ENCODE data around the gene PHACTR3.

Gene PHACTR3

DNA sequence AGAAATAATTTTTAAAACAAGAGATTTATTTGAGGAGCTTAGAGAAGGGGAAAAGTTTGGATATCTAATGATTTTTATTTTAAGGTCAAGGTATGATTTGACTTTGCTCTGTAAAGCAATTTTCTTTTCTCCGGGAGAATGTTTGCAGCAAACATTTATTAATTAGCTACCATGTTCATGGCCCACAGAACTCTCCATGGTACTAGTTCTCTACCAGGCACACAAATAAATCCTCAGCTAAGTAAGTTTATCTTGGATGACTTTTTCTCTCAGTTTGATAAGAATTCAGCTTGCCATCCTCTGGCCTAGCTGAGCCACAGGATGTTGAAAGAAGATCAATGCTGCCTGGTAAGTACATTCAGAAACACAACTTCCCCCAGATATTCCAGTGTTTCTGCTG, 94.3 kb downstream of the PHACTR3 start:
- DNase-seq (ENCODE audit: low spot score): no peak

- DNase-seq (ENCODE audit: low spot score): no peak
These were observed 96.9 kb downstream of the PHACTR3 start for GRCh38 chr20:59701236-59701635.

DNA sequence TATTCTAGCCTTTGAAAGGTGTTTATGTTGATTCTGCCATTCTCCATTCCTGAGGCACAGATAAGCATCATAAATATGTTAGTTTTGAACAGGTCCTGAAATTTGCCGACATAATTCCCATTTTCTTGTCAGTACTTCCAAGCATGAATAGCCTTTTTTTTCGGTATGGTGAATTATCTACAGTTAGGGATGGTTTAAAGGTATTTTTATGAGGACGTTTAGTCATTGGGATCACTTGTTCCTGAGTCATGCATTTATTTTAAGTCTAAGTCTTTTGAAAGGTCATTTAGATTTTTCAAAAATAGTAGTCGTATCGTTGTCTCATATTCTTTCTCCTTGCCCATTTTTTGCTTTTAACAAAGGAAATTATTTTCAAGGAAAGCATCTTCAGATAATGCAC, 98.7 kb downstream of the PHACTR3 start:
- DNase-seq (ENCODE audit: low spot score): no peak

DNA sequence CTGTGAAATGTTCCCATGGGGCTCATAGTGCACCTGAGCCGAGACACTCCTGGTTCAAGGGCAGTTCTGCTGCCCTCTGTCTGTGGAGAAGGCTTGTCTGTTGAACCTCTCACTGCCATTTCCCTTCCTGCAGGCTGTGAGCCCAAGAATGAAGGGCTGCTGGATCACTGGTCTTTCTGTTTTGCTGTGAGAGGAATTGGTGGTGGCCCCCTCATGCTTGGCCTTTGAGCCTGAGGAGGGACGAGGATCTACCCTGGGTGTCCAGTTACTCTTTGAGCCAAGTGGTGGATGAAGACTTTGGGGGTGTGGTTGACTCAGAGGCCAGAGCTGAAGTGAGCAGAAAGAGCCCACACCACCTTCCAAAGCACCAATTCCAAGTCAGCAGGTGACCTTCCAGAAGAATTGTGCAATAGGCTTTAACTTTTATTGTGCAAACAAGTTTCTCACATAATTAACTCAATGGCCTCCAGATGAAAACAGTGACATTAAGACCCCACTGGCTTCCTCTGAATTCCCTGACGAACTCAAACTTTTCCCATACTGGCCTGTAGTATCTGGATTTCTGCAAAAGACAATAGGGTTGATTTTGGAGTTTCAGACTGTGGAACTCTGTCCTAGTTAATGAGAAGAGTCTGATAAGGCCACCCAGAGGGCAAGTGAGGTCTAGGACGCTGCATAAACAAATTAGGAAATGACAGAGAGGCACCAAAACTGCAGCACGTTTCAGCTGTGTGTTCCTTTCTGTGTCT, 101.5 kb downstream of the PHACTR3 start:
- peak; percentile 3 for DNase-seq (ENCODE audit: low spot score)

DNA sequence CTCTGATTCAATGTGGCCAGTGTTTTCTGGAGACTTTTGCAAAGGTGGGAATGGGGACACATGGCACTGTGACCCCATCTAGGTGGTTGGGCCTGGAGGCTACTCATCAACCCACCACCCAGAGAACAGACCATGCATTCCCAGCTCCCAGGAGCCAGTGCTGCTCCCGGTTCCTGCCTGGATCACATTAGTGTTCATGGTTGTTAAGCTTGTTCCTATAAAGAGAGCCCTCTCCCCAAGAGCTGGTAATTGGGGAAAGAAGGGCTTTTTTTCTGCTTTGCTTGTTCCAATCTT, 102.0 kb downstream of the PHACTR3 start:
- DNase-seq (ENCODE audit: low spot score): no peak

DNA sequence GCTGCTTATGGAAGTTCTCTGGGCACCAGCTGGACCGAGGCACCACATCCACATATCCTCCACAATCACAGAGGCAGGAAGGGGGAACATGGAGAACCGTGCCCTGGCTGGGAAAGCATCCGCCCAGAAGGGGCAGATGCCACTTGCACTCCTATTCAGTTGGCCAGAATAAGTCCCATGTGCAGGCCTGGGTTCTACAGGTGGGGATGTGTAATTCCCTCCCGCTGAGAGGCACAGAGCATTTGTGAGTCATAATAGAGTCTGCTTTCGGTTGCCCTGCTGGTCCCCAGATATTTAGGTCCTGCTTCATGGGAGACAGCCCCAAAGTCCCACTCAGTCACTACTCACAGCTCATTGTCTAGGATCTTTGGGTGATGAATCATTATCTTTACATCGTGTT, 104.0 kb downstream of the PHACTR3 start:
- no peak for DNase-seq (ENCODE audit: low spot score)

DNA sequence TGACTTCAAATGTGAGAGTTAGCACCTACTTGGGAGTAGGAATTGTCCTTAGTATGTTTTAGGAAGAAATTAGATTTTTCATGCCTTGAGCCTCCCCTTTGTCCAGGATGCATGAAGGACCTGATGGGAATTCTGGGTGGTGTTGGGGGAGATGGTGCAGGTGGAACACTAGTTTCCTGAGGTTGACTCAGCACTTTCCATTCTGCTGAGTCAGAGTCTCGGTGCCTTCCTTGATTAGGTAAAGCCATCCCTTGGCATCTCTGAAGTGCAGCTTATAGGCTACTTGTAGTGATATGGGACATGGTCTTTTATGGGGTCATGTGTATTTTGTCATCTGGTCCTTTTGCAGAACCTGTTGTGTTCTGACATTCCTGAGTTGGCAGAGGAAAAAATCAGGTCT, 105.3 kb downstream of the PHACTR3 start:
- DNase-seq (ENCODE audit: low spot score): no peak

- DNase-seq (ENCODE audit: low spot score): no peak
These were observed 113.7 kb downstream of the PHACTR3 start for GRCh38 chr20:59718071-59718470.

GRCh38 chr20:59718751-59719150, 114.4 kb downstream of the PHACTR3 start:
- DNase-seq (ENCODE audit: low spot score): no peak

- DNase-seq (ENCODE audit: low spot score): no peak
These were observed 115.7 kb downstream of the PHACTR3 start for GRCh38 chr20:59720013-59720412.

- DNase-seq (ENCODE audit: low spot score): no peak
These were observed 117.0 kb downstream of the PHACTR3 start for GRCh38 chr20:59721386-59721785.

- DNase-seq (ENCODE audit: low spot score): no peak
These were observed 118.8 kb downstream of the PHACTR3 start for GRCh38 chr20:59723108-59723500.

GRCh38 chr20:59723607-59724456, 119.5 kb downstream of the PHACTR3 start:
- no peak for DNase-seq (ENCODE audit: low spot score)

- no peak for DNase-seq (ENCODE audit: low spot score)
These were observed 120.4 kb downstream of the PHACTR3 start for GRCh38 chr20:59724457-59725366.

- no peak for DNase-seq (ENCODE audit: low spot score)
These were observed 121.3 kb downstream of the PHACTR3 start for GRCh38 chr20:59725476-59726280.

DNA sequence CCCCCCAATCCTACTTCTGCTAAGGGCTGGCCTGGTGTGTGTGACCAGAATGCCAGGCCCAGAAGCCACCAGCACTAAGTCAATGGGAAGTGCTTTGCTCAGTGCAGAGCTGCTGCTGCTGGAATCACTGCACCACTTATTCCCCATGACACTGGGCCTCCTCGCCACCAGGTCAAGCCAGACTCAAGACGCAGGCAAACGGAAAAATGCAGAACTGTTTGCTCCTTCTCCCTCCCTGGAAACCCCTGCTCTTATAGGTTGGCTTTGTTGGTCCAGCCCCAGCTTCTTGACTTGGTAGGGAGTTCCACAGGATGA, 121.9 kb downstream of the PHACTR3 start:
- DNase-seq (ENCODE audit: low spot score): no peak

GRCh38 chr20:59728722-59729430, 124.5 kb downstream of the PHACTR3 start:
- no peak for DNase-seq (ENCODE audit: low spot score)

DNA sequence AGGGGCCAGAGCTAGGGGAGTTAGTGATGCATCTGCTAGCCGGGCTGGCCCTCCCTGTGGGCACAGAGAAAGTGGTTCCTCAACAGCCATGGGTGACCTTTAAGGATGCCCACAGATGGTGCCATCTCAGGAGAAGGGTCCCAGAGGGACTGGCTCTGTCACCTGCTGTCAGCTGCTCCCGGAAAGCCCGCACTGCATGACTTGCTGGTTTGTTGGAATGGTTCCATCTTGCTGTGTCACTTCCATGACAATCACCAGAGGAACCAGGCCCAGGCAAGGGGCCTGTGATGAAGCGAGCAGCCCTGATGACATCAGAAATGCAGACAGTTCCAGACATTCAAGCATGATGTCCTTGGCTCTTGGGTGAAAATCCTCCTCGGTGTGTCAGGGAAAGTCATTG, 125.2 kb downstream of the PHACTR3 start:
- no peak for DNase-seq (ENCODE audit: low spot score)

DNA sequence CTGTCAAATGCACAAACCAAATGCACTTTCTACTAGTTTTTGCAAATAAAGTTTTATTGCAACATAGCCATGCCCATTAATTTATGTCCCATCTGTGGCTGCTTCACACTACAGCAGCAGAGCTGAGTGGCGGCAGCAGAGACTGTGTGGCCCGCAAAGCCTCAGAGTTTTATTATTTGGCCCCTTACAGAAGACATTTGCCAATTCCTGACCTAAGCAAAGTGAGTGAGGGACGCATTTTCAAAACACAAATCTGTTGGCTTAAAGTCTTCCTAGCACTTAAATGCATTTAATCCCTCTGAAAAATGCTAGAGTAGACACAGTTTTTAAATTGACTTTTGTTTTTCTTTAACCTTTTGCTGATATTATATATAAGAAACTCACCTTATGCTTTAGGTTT, 126.4 kb downstream of the PHACTR3 start:
- DNase-seq (ENCODE audit: low spot score): no peak

- DNase-seq (ENCODE audit: low spot score): no peak
These were observed 127.0 kb downstream of the PHACTR3 start for GRCh38 chr20:59731376-59731775.

GRCh38 chr20:59733351-59733750, 129.0 kb downstream of the PHACTR3 start:
- DNase-seq (ENCODE audit: low spot score): no peak
